ENCODE measurements around the gene MDP1.
"Not testable (repeated sequence)": the region's sequence is repeated elsewhere in the genome, so short reads cannot be mapped to it uniquely, and the experiment has no call there.

Gene MDP1

DNA sequence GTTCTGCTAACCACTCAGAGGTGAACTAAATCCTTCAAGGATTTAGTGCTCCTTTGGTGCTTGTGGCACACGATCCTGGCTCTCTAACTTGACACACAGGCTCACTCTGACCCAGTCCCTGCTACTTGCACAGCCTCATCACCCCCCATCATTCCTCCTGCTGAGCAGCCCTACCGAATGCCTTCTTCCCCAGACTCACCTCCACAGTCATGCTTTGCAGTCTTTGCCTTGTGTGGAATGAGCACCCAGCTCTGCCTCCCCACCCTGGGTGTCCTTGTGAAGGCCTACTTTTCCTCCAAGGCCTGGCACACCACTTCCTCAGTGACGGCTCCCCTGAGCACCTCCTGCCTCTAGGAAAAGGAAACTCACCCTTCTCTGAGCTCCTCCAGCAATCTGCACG is 34.5 kb upstream of the MDP1 start:
- no peak for TF ChIP-seq CTCF (IDR thresholded peaks at IDR 0.05; ENCODE audit: low read depth, low read length, missing control alignments)
- H3K4me3 ChIP-seq (replicated peaks; ENCODE audit: low read depth, low read length): no peak overlapping the region
- no peak for DNase-seq (ENCODE audit: extremely low read depth, low read depth)

DNA sequence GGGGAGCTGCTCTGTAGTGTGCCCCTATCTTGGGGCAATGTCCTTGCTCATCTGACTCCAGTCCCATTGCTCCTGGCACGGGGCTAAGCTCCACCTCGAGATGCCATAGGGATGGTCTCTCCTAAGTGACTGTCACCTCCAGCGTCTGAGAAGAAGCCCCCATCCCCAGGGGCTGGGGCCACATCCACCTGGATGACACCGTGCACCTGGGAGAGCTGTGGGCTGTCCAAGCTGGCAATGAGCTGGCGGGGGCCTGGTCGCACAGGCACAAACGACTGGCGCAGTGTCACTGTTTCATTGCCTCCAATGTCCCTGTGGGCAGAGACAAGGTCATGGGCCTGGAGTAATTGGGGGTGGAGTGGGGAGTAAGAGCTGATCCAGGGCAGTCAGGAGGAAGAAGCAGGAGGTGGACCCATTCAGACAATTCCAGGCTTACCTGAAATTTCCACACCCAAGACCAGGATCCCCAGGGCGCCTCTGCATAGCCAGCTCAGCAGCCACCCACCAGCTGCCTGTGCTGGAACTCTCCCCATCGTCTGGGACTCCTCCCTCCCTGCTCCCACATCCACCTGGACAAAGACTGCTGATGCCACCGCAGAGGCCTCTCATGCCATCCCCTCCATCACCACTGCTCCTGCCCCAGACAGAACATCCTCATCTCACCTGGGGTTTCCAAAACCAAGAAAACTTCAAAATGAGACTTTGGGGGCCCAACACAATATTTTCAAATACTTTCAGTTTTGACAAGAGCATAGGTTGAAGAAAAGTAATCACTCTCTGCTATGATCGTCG is 33.6 kb upstream of the MDP1 start:
- no peak overlapping the region for H3K4me3 ChIP-seq (replicated peaks; ENCODE audit: low read depth, low read length)
- TF ChIP-seq CTCF (IDR thresholded peaks at IDR 0.05; ENCODE audit: low read depth, low read length, missing control alignments): no peak
- no peak for DNase-seq (ENCODE audit: extremely low read depth, low read depth)

GRCh38 chr14:24247422-24247821 is 31.6 kb upstream of the MDP1 start:
- H3K4me3 ChIP-seq (replicated peaks; ENCODE audit: low read depth, low read length): no peak overlapping the region
- TF ChIP-seq CTCF (IDR thresholded peaks at IDR 0.05; ENCODE audit: low read depth, low read length, missing control alignments): no peak
- no peak for DNase-seq (ENCODE audit: extremely low read depth, low read depth)

GRCh38 chr14:24246765-24247212 is 30.9 kb upstream of the MDP1 start:
- H3K4me3 ChIP-seq (replicated peaks; ENCODE audit: low read depth, low read length): no peak overlapping the region
- TF ChIP-seq CTCF (IDR thresholded peaks at IDR 0.05; ENCODE audit: low read depth, low read length, missing control alignments): no peak
- DNase-seq (ENCODE audit: extremely low read depth, low read depth): no peak

DNA sequence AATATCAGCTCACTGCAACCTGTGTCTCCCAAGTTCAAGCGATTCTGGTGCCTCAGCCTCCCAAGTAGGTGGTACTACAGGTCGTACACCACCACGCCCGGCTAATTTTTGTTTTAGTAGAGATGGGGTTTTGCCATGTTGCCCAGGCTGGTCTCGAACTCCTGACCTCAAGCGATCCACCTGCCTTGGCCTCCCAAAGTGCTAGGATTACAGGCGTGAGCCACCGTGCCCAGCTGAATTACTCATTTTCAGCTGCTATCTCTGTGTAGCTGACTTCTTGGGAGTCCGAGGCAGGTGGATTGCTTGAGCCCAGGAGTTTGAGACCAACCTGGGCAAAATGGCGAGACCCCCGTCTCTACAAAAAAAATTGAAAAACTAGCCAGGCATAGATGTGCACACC is 29.5 kb upstream of the MDP1 start:
- not testable (repeated sequence) for H3K4me3 ChIP-seq (replicated peaks; ENCODE audit: low read depth, low read length); DNase-seq (ENCODE audit: extremely low read depth, low read depth)

GRCh38 chr14:24243336-24243836 is 27.5 kb upstream of the MDP1 start:
- TF ChIP-seq CTCF (IDR thresholded peaks at IDR 0.05; ENCODE audit: low read depth, low read length, missing control alignments): no peak
- H3K4me3 ChIP-seq (replicated peaks; ENCODE audit: low read depth, low read length): peak overlapping the region; percentile 67
- no peak for DNase-seq (ENCODE audit: extremely low read depth, low read depth)

- peak; percentile 58 for TF ChIP-seq CTCF (IDR thresholded peaks at IDR 0.05; ENCODE audit: low read depth, low read length, missing control alignments)
- peak overlapping the region; percentile 67 for H3K4me3 ChIP-seq (replicated peaks; ENCODE audit: low read depth, low read length)
- peak; percentile 52 for DNase-seq (ENCODE audit: extremely low read depth, low read depth)
These were observed 26.1 kb upstream of the MDP1 start for GRCh38 chr14:24241829-24242443.

All from HFF-Myc (cell line).